Dedifferentiated amniotic fluid mesenchymal stem cell (primary cell): ENCODE results near the gene CTBP2.

Source experiments
- DNase-seq: peaks from one replicate; pipeline ENCODE4 v3.0.0-alpha.2; 2016; ENCODE audit errors: extremely low spot score

Gene CTBP2

DNA sequence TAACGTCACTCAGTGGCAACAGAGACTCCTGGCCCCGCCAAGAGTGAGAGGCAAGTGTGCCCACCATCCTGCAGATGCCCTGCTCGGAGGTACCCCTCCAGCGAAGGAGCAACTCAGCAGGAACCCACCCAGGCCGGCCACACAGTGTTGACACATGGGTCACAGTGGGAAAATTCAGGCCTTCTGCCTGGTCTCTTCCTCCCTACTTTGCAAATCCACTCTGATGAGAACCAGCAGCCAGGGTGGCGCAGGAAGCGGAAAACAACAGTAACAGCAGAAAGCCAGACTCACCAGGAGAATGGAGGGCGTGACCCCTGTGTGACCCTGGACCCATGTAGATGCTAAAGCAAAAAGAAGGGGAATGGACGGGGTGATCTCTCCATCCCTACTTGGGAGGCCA lies 53.8 kb downstream of the CTBP2 start:
- DNase-seq: no peak

DNA sequence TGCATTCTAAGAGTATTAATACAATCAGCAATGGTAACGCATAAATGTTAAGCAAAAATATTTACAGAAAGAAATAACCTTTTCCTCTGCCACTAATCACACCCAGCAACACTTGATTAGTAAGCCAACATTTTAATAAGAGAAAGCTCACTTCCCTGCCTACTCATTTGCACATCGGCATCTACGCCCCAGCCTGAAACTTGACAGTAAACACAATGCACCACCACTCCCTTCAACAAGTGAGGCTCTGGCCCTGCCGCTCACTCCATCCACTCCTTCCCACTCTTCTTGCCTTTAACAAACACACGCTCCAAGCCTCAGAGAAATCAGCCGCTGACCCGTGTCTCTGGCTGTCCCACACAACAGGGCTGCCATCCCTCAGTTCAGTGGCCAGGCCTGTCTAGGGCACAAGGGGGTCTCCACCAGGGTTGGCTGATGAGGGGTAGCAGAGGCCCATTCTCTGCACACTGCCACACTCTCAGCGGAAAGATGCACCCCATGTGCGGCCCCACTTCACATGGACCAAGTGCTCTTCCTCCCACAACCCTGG lies 54.6 kb downstream of the CTBP2 start:
- DNase-seq: no peak

DNA sequence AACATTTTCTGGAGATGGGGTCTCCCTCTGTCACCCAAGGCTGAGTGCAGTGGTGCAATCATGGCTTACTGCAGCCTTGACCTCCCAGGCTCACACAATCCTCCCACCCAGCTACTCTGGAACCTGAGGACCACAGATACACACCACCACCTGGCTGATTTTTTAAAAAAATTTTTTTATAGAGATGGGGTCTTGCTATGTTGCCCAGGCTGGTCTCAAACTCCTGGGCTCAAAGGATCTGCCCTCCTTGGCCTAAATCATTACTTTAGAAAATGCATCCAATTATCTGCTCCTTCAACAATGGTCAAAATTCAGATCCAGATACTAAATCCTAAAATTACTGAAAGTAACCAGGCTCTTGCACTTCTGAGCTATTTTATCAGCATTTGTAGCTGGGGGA lies 55.2 kb downstream of the CTBP2 start:
- no peak for DNase-seq

DNA sequence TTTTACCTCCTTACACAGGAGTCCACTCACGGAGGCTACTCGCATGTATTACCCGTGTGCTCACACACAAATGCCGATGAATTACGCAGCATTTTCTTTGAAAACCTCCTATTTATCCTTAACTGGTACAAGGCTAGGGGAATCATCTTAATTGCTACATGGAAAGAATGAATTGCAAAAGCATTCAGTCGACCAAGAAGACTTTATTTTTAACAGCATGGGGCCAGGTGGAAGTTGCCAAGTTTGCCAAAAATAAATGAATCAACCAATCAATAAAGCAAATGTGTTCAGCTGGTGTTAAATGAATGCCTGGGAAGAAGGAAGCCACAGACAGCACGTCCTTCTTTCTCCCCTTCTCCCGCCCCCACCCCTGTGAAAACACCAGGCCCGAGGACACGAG lies 55.8 kb downstream of the CTBP2 start:
- no peak for DNase-seq

DNA sequence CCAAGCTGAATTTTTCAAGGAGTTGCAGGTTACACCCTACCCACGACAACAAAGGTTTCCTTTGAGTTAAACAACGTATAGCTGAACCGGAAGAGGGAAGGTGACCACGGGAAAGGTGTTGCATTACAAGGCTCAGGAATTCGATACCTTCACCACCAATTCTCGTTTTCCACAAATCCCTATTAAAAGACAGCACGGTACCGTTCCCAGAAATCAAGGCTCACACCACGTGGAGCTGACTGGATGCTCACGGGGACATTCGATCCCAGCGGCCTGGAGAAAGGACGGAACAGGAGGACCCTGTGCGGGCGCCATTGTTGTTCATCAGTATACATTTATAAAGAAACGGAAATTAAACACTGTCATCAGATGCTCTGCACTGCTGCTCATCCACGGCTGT lies 56.4 kb downstream of the CTBP2 start:
- DNase-seq: no peak

DNA sequence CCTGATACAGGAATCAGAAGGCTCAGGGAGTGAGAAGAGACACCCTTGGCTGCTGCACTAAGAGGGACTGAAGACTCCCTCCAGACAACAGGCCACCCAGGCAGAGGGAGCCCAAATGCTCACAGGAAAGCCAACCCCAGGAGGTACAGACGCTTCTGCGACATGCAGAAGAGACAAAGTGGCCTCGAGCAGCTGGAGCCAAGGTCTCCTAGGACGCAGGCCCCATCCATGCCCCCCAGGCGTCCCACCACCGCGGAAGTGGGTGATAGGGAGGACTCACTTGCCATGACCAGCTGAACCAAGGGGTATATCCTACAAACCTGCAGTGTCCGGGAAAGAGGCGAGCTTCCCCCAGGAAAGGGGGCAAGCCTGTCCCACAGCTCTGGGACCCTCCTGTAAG lies 56.9 kb downstream of the CTBP2 start:
- DNase-seq: no peak

DNA sequence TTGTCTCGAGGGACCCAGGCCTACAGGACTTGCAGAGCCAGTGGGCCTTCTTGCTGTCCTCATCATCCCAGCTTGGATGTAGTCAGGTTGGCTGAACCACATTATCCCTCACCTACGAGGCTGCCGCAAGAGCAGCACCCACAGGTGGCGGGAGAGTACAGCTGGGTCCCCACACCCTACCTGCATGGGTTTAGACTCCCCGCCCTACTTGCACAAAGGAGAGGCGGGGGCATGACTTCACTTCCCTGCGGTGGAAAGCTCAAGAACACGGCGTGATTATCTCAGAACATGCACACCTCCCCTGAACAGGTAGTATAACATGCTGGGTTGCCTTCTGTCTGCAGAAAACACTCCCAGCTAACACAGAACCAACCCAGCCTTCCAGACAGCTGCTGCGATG lies 57.5 kb downstream of the CTBP2 start:
- no peak for DNase-seq

DNA sequence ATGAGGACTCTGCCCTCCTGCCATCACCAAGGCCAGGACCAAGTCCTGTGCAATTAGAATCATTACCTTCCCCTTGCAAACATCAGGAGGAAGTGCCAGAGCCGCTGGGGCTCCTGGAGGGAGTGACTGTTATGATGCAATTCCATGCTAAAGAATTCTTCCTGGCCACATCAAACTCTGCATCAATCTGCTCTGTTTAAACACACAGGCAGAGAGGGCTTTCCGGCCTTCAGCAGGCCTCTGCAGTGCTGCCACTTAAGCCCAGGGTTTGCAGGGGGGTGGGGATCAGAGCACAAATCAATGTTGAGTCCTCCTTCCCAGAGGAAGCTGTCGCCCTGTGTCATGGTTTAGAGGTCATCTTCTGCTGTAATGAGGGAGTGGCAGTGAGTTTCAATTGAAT lies 58.1 kb downstream of the CTBP2 start:
- peak; percentile 40 for DNase-seq

DNA sequence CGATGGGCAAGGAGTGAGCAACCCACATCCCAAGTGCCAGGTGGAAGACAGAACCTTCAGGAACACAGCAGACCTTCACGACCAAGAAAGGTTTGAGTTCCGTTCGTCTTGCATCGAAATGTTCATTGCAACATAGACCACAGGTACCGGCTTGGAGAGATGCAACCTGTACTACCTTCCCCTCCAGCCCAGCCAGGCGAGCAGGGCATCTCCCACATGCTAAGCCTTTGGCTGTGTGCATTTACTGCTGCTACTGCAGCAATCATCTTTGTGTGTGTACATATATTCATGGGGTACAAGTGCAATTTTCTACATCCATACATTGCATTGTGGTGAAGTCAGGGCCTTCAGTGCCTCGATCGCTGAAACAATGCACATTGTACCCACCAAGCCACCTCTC lies 58.8 kb downstream of the CTBP2 start:
- no peak for DNase-seq

DNA sequence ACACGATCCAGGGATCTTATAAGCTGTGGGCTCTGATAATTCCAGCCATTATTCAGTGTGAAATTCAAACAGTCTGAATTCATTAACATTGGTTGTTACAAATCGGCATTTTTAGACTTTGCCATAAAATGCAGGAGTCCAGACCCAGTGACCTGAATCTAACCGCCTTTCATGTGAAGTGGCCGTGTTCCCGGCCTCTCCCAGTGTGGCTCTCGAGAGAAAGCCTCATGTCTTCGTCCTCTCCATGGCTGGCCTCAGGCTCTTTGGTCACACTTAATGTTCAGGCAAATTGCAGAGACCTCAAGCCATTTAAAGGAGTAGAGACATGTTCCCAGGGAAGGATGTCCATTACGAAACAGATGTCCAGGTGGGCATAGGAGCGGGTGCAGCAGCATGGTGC lies 59.3 kb downstream of the CTBP2 start:
- DNase-seq: no peak

DNA sequence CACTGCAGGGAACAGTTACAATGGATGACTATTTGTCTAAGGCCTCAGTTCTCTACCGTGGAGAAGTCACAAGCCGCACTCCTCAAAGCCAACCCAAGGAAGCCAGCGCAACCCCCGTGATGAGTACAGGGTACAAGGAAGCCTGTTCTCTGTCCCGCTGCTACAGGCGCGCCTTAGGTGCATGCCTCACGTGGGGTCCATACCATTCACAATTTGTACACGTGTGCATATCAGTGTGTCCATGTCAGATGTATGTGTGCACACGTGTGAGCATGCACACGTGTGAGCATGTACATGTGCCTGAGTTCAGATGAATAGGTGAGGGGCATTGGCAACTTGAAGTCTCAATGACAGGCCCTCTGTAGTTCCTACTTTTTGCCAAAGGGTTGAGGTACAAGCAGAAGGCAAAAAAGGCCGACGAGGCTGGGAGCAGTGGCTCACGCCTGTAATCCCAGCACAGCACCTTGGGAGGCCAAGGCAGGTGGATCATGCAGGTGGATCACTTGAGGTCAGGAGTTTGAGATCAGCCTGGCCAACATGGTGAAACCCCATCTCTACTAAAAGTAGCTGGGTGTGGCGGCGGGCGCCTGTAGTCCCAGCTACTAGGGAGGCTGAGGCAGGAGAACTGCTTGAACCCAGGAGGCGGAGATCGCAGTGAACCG lies 62.8 kb downstream of the CTBP2 start:
- no peak for DNase-seq

DNA sequence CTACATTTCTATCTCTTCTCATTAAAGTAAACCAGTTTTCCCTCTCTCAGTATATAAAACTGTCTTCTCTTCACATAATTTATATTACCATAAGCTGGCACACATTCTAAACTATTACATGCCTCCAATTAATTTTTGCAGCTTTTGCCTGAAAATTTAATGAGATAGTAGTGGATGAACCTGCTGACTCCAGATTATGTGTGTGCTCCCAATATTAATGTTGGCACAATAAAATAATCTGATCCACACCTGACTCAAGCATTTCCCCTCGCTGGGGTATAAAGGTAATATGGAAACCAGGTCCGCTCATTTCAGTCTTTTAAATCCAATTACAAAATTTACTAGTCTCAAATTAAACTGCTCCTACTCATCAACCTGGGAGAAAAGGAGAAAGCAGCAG lies 63.4 kb downstream of the CTBP2 start:
- DNase-seq: no peak

DNA sequence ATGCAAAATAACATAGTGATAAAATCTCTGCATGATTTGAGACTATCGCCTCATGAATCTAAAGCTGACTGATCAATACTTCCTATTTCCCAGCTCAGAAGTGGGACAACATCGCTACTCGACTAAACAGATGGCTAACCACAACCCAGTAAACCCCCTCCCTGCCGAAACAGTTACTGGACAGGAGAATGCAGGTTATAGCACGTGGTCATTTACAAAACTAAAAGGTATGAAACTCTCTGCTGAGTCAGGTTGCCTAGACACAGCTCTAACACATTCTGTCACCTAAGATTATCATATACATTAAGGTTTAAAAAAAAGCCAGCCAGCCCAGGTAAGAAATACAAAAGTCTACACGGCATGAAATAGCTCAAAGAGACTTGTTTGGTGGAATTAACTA lies 64.0 kb downstream of the CTBP2 start:
- DNase-seq: no peak

DNA sequence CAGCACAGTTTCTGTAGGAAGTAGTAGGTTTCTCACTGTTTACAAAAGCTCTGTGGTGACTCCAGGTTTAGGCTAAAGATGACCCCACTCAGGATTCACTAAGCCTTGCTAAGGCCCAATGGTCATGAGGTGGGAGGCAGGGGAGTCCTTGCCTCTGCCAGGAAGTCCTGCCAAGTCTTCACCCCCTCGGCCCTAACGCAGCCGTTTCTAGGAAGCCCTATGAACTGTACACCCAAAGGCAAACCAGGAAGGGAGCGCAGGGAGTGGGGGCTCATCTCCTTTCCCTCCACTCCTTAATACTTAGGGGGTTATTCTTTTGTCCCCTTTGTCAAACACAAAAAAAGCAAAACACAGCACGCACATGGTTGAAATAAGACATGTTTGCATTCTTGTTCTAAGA lies 64.6 kb downstream of the CTBP2 start:
- no peak for DNase-seq

DNA sequence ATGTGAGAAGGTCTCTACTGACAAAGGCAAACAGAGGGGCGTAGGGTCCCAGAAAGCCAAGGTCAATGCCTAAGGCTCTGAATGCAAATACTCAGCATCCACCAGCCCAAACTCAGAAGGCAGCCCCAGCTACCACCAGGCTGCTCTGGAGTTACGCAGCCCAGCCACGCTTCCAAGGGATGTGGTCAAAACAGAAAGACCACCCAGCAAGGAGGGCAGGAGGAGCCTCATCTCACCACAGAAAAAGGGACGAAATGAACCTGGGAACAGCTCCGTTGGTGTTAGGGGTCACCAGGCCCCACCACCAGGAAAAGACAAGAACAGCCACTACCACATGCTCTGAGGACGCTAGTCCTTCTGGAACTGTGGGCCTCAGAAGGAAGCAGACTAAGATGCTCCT lies 65.1 kb downstream of the CTBP2 start:
- DNase-seq: no peak

DNA sequence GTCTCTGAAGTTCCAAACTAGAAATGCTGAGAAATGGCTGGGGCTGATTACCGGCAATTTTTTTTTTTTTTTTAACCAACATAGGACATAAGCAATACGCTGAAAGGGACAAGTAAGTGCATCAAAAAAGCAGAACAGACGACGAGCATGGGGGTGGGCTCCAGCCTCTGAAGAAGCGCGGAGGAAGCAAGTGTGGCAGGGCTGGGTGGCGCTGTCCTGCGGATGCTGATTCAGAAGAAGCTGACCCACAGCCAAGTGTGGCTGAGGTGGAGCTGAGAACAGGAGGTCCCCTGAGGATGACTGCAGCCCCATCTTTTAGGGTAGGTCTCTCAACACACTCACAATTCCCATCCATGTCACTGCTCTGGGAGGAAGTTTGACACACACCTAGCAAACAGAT lies 65.6 kb downstream of the CTBP2 start:
- no peak for DNase-seq

DNA sequence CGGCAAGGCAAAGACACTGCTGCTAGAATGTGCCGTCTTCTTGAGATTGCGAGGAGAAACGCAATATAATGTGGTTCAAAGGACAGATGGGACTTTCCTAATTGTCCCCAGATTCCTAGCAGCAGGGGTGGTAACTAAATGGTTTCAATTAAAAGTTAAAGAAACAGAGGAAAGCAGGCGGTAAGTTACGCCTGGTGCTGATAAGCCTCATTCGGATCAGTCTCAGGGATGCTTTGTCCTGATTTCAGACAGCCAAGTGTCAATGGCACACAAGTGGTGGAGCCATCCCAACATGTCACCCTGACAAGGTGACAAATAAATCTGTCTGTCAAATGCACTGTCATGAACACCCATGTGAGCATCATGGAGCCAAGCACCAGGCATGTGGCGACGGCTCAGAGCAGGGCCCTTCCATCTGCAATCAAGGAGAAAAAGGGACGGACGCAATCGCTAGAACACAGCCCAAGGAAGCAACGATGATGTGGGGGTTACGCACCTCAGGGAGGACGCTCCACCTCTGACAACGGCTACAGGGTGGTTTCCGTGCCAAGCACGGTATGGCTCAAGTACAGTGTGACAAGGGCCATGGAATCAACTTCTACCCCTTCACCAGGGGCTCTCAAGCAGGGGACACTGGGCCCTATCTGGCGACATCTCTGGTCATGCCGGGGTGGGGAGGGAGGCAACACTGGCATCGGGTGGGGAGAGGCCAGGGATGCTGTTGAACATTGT lies 66.2 kb downstream of the CTBP2 start:
- DNase-seq: no peak

DNA sequence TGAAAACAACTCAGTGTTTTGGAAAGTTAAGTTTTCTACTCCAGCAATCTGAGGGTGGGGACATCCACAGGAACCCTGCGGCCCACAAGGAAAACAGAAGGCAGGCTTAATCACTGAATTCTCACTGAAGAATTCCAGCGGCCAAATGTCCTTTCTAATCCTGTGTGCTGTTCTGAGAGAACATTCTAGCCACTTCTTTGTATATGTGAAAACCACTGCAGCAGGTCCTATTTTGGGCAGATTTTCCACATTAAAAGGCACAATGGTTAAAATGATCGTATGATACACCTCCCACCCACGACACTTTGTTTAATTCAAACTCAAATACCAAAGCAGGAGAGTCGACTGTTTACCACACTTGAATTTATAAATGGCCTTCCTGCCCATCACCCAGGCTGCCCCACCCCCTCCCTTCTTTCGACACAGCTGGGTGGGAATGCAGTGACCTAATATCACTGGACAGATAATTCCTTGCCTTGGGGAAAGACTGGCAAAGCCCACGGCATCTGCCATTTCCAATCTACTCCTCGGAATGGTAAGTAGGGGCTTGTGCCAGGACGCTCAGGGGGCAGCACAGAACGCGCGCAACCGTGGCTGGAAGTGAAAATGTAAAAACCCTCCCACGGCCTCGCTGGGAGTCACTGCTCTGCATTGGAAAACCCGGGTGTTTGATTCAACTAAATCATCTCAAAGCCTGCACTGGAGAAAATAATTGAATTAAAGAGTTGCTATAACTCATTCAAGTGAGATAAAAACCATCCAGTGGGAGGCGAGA lies 67.0 kb downstream of the CTBP2 start:
- DNase-seq: peak; percentile 41

DNA sequence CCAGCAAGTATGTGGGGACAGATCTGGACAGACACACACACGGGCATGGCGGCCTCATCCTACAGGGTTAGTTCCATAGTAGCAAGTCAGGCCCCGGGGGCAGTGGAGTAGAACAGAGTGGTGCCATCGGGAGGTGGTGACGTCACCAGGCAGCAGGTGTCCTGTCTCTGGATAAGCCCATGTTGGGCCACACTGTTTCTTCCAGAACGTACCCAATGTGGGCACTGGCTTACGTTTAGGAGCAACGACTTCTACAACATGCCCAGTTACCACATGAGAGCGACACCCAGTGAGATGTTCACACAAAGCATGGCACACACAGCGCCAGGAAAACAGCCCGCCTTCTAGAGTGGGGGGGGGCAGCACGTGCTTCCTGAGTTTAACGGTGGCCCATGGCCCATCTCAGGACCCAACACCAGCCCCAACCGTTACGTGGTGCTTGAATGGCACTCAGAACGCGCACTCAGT lies 67.8 kb downstream of the CTBP2 start:
- DNase-seq: no peak

DNA sequence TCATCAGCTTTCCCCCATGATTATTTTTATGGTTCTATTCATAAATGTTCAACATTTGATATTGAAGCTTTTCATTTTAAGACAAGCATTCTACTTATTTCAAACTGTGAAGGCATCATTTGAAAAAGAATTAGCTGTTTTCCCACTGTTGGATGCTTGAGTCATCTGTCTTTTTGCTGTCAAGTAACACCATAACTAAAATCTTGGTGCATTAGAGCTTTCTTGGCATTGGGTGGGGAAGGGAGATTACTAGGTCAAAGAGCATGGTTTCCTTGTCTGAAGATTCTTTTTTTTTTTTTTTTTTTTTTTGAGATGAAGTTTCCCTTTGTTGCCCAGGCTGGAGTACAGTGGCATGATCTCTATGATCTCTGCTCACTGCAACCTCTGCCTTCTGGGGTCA lies 68.5 kb downstream of the CTBP2 start:
- no peak for DNase-seq

DNA sequence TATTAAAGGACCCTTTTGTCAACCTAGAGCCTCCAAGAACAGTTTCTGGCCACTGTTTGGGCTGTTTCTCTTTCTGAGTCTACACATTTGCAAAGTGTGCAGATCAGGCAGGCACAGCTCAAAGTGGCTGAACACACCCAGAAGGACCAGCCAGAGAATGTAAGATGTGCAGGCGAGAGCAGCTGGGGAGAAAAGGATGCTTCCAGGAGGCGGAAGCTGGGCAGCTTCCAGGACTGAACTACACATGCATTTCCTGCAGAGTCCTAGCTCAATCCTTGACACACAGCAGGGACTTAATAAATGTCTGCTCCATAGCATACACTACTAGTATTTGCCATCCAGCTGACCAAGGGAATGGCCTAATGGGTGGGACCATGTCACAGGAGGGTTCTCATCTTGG lies 70.9 kb downstream of the CTBP2 start:
- DNase-seq: no peak

DNA sequence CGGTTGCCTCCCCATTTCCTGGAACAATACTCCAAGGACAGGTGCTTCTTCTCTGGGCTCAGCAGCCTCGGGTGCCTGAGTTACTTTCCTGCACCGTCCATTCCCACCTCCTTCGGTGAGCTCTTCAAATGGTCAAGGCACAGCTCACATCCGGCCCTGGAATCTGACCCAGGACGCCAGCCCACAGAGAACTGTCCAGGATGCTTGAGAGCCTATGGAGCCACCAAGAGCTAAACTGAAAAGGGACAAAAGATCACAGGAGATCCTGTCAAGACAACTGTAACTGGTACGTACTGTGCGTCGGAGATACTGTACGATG lies 72.5 kb downstream of the CTBP2 start:
- DNase-seq: no peak
